AG09319 (cell line): Measurements from ENCODE around the gene CELA1.

ENCODE experiments used
- DNase-seq: peaks from one replicate; pipeline ENCODE4 v3.0.0-alpha.2; 2010; ENCODE audit warnings: low read depth; ENCODE audit errors: extremely low read depth
- CTCF ChIP-seq: IDR thresholded peaks from 2 replicates; pipeline ENCODE4 v1.5.1; 2011; ENCODE audit warnings: low read depth, mild to moderate bottlenecking, inconsistent platforms, low read length, moderate library complexity

Gene CELA1

GRCh38 chr12:51326698-51327439 lies 19.6 kb downstream of the CELA1 start:
- no peak for TF ChIP-seq CTCF
- DNase-seq = no peak

GRCh38 chr12:51324953-51325352 lies 21.5 kb downstream of the CELA1 start:
- DNase-seq = no peak
- TF ChIP-seq CTCF = no peak

DNA sequence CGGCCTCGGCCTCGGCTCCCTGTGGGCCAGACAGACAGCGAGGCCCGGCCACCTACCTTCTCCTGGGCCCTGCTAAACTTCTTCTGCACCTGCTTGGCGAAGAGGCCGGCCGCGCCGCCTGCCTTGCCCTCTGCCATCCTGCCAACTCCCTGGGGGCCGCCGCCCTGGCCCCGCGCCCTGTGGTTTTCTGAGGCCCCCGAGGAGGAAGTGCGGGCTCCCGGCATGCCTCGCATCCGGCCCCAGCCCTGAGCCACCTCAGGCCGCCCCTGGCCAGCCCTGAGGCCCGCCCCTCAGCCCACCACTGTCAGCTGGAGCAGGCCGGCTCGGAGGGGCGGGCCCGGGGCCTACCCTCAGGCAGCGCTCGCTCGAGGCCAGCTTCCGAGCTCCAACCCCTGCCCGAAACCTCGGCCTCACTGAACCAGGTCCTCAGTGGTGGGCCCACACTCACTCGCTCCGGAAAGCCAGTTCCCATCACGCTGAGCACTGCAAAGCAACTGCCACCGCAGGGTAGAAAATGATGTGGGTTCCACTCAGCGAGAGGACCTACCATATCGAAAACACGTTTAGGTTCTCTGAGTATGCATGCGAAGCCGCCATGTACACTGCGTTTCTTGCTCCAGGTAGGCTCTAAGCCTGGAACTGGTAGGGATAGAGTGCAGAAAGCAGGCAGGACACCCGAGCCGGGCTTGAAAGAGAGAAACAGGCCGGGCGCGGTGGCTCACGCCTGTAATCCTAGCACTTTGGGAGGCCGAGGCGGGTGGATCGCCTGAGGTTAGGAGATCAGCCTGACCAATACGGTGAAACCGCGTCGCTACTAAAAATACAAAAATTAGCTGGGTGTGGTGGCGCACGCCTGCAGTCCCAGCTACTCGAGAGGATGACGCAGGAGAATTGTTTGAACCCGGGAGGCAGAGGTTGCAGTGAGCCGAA lies 22.2 kb downstream of the CELA1 start, which contains the start of gene BIN2:
Gene BIN2, minus strand, starts transcription at position 209 of the 930 bp plus-strand sequence. Its CDS starts 72 bp downstream, at position 137.
- no peak for TF ChIP-seq CTCF
- DNase-seq = no peak

- no peak for TF ChIP-seq CTCF
- no peak for DNase-seq
Observed at GRCh38 chr12:51323317-51323960, 23.0 kb downstream of the CELA1 start.

DNA sequence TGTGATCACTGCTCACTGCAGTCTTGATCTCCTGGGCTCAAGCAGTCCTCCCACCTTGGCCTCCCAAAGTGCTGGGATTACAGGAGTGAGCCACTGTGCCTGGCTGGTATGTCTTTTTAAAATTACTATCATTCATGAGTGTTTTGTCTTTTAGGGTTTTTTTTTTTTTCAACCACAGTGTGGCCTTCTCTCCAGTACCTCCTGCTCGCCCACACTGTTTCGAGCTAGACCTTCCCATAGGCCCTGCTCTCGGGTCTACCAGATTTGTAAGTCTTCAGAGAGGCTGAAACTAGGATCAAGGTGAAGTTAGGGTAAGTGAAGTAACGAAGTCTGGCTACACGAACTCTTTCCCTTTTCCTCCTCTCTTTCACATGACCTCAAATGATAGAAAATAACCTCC lies 24.0 kb downstream of the CELA1 start:
- TF ChIP-seq CTCF = no peak
- no peak for DNase-seq

DNA sequence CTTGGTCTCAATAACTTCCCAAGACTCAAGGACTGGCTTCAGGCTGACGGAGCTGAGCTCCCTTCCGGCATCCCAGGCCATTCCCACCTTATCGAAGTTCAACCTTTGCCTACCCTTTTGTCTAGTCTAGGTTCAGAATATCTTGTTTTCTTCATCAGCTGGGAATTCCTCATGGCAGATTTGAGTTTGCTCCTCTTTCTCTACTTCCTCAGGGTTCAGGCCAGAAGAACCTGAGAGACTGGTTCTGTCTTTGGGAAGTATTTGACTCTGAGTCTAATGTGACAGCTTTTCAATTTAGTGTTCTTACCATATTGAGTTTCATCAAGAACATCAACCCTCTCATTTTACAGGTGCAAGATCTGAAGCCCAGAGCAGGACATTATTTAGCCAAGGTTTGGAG lies 24.6 kb downstream of the CELA1 start:
- DNase-seq = no peak
- no peak for TF ChIP-seq CTCF
